Adrenal gland (tissue), 5 donors: ENCODE results near the gene SYNPO2.

Source experiments
- CTCF ChIP-seq, 6 experiments: fragments of 450-650 bp in 4 of 6; fragments of 200-600 bp in 2 of 6; sonication (generic) in 1 of 6; IDR thresholded peaks; 1 replicate in 5 of 6; 2 replicates in 1 of 6; pipeline versions ENCODE4 v1.5.1 to v1.8.0; 2016 to 2021; ENCODE audit warnings: antibody characterized with exemption in 6 of 6, mild to moderate bottlenecking in 2 of 6, moderate library complexity in 1 of 6
- POLR2A ChIP-seq, 2 donors: fragments of 450-650 bp; IDR thresholded peaks; one replicate each; pipeline ENCODE4 v1.6.1; 2017; ENCODE audit warnings: antibody characterized with exemption in 2 of 2, mild to moderate bottlenecking in 2 of 2, moderate library complexity in 1 of 2
- donor health status: DM: no; HTN: no; CAD: no.

DNA sequence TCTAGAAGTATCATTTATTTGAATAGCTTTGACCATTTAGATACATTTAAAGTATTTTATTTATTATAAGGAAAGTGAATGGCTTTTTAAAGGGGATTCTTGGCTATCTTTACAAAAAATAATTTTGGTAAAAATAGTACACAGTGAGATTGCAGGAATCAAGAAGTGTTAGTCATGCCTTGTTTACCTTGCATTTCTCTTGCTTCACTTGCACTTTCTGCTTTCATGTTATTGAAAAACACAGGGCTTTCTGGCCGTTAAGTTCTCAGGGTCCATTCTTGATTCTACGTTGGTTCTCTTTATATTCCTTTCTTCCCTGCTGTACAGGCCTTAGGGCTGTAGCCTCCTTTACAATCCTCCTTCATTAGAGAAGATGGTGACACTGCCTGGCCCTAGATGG is 30.9 kb upstream of the SYNPO2 start:
- TF ChIP-seq CTCF (IDR thresholded peaks at IDR 0.05) (no peak), POLR2A (IDR thresholded peaks at IDR 0.05) (no peak)
